Panc1 (cell line): Measurements from ENCODE around the gene TIGAR. TPM values are rescaled to one million over a fixed set of nuclear protein-coding genes. Genes with fewer than 3 reads are reported as not detected.

Source experiments
- ATAC-seq: fragments of 200-7000 bp; cut with Tn5 transposase; 2 replicates; pipeline ENCODE4 v1.9.1; 2020; ENCODE audit warnings: mild to moderate bottlenecking, moderate library complexity
- BruUV-seq: library from RNA; stranded (reverse); fragments of 400-500 nt; replicated peaks from 2 replicates; lab custom pipeline; 2021; lab: Mats Ljungman, UMichigan
- CTCF ChIA-PET: fragments of 300-600 bp; sonication (Branson Sonifier 250); formaldehyde crosslinking; loops from one replicate; lab custom pipeline; 2022; ENCODE audit warnings: antibody characterized with exemption; lab: Charles Lee
- POLR2A ChIA-PET: fragments of 300-600 bp; sonication (Branson Sonifier 250); formaldehyde crosslinking; loops from one replicate; lab custom pipeline; 2022; ENCODE audit warnings: antibody characterized with exemption; lab: Charles Lee
- DNase-seq: peaks from one replicate; pipeline ENCODE4 v3.0.0-alpha.2; 2010; ENCODE audit warnings: low read depth, low spot score
- H3K27ac ChIP-seq: 2 replicates; pipeline ENCODE4 v1.5.1; 2011; ENCODE audit warnings: mild to moderate bottlenecking, low read length, inconsistent platforms
- H3K27me3 ChIP-seq: fragments of 200-500 bp; sonication (Bioruptor generic); 2 replicates; pipeline ENCODE4 v1.6.0; 2014; ENCODE audit warnings: low read length, inconsistent platforms; ENCODE audit not compliant: control insufficient read depth, insufficient read depth
- H3K36me3 ChIP-seq: fragments of 200-500 bp; sonication (Bioruptor generic); 2 replicates; pipeline ENCODE4 v1.5.1; 2014; ENCODE audit warnings: inconsistent platforms, mild to moderate bottlenecking, low read length, moderate library complexity; ENCODE audit not compliant: control insufficient read depth, insufficient read depth
- H3K4me1 ChIP-seq: 2 replicates; pipeline ENCODE4 v1.5.1; 2011; ENCODE audit warnings: inconsistent platforms, mild to moderate bottlenecking, low read length, moderate library complexity; ENCODE audit not compliant: control insufficient read depth, insufficient read depth
- H3K4me3 ChIP-seq, 2 experiments: 2 replicates each; pipeline ENCODE4 v1.5.1; 2011 to 2012; ENCODE audit warnings: low read depth in 2 of 2, low read length in 2 of 2, mild to moderate bottlenecking in 2 of 2, inconsistent platforms in 1 of 2, moderate library complexity in 1 of 2
- H3K9me3 ChIP-seq: fragments of 200-500 bp; sonication (Bioruptor generic); 2 replicates; pipeline ENCODE4 v1.5.1; 2014; ENCODE audit warnings: low read depth, mild to moderate bottlenecking, inconsistent platforms, low read length, moderate library complexity; ENCODE audit not compliant: control insufficient read depth, insufficient read depth
- POLR2AphosphoS5 ChIP-seq: IDR thresholded peaks from 2 replicates; pipeline ENCODE4 v1.6.1; 2012; ENCODE audit warnings: mild to moderate bottlenecking, low read depth, low read length, moderate library complexity
- SIN3A ChIP-seq: IDR thresholded peaks from 2 replicates; pipeline ENCODE4 v1.6.1; 2012; ENCODE audit warnings: low read depth, mild to moderate bottlenecking, low read length, moderate library complexity, borderline replicate concordance; ENCODE audit not compliant: insufficient read depth
- TCF7L2 ChIP-seq: IDR thresholded peaks from 2 replicates; pipeline ENCODE4 v1.6.1; 2011; ENCODE audit warnings: mild to moderate bottlenecking, low read depth, low read length, inconsistent platforms
- in situ Hi-C: cut with HindIII; loops from 2 replicates; pipeline ENCODE4 v1.10.0; 2016; ENCODE audit warnings: low sequenced_read_pairs, low pct_unique_long_range_greater_than_20kb
- intact Hi-C: fragments of 100-400 bp; cut with micrococcal nuclease; formaldehyde crosslinking; loops from one replicate; pipeline ENCODE4 v1.10.0; 2022; ENCODE audit not compliant: unreplicated experiment
- total RNA-seq: library from RNA; stranded (reverse); gene quantifications from one replicate; pipeline ENCODE4 v1.2.1, GENCODE V29; 2021; ENCODE audit not compliant: unreplicated experiment
- TF ChIP-seq, protein P1 (sequence below): fragments of 450-650 bp; IDR thresholded peaks from 2 replicates; pipeline ENCODE4 v1.5.1; 2017; ENCODE audit warnings: mild to moderate bottlenecking
- TF ChIP-seq, protein P2 (sequence below), 2 experiments: IDR thresholded peaks; 2 replicates each; pipeline ENCODE4 v1.6.1; 2011 to 2012; ENCODE audit warnings: low read depth in 2 of 2, control low read depth in 1 of 2, low read length in 1 of 2, mild to moderate bottlenecking in 1 of 2, moderate library complexity in 1 of 2; ENCODE audit not compliant: insufficient read depth in 1 of 2

The TIGAR gene
- total RNA-seq, 1 experiment from 2014 or later = 17.4 TPM

DNA sequence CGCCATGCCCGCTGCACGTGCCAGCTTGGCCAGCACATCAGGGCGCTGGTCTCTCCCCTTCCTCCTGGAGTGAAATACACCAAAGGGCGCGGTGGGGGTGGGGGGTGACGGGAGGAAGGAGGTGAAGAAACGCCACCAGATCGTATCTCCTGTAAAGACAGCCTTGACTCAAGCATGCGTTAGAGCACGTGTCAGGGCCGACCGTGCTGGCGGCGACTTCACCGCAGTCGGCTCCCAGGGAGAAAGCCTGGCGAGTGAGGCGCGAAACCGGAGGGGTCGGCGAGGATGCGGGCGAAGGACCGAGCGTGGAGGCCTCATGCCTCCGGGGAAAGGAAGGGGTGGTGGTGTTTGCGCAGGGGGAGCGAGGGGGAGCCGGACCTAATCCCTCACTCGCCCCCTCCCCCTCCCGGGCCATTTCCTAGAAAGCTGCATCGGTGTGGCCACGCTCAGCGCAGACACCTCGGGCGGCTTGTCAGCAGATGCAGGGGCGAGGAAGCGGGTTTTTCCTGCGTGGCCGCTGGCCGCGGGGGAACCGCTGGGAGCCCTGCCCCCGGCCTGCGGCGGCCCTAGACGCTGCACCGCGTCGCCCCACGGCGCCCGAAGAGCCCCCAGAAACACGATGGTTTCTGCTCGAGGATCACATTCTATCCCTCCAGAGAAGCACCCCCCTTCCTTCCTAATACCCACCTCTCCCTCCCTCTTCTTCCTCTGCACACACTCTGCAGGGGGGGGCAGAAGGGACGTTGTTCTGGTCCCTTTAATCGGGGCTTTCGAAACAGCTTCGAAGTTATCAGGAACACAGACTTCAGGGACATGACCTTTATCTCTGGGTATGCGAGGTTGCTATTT lies 48.4 kb upstream of the TIGAR start:
- no peaks in the 10 kb centered on the region for H3K9me3 ChIP-seq
- H3K36me3 ChIP-seq = no peaks in the 10 kb centered on the region
- intact Hi-C loops = loop anchor here (10.0 kb wide), 3 partner anchors 168 to 278 kb away; no protein-coding TSS in a partner anchor
- ATAC-seq (no peak), DNase-seq (no peak)
- H3K27ac ChIP-seq = no peak overlapping the region
- peak overlapping the region in 1 of 2 experiments; percentile 8; a peak in 1 of 4 replicates for H3K4me3 ChIP-seq
- no peaks in the 10 kb centered on the region; the same call in 1 of the 2 replicates for H3K4me1 ChIP-seq
- no TSS peak for BruUV-seq
- H3K27me3 ChIP-seq = peaks cover 29% of the 10 kb centered on the region
- ChIA-PET POLR2A (interaction anchor here (0.8 kb wide), 1 partner anchor 148 kb away, joined by 15 read pairs; no protein-coding TSS in a partner anchor), CTCF (no interaction called here)
- TF ChIP-seq POLR2AphosphoS5 (no peak), SIN3A (no peak), TCF7L2 (no peak)
- TF ChIP-seq, protein P1, sequence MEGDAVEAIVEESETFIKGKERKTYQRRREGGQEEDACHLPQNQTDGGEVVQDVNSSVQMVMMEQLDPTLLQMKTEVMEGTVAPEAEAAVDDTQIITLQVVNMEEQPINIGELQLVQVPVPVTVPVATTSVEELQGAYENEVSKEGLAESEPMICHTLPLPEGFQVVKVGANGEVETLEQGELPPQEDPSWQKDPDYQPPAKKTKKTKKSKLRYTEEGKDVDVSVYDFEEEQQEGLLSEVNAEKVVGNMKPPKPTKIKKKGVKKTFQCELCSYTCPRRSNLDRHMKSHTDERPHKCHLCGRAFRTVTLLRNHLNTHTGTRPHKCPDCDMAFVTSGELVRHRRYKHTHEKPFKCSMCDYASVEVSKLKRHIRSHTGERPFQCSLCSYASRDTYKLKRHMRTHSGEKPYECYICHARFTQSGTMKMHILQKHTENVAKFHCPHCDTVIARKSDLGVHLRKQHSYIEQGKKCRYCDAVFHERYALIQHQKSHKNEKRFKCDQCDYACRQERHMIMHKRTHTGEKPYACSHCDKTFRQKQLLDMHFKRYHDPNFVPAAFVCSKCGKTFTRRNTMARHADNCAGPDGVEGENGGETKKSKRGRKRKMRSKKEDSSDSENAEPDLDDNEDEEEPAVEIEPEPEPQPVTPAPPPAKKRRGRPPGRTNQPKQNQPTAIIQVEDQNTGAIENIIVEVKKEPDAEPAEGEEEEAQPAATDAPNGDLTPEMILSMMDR = no peak
- TF ChIP-seq, protein P2, sequence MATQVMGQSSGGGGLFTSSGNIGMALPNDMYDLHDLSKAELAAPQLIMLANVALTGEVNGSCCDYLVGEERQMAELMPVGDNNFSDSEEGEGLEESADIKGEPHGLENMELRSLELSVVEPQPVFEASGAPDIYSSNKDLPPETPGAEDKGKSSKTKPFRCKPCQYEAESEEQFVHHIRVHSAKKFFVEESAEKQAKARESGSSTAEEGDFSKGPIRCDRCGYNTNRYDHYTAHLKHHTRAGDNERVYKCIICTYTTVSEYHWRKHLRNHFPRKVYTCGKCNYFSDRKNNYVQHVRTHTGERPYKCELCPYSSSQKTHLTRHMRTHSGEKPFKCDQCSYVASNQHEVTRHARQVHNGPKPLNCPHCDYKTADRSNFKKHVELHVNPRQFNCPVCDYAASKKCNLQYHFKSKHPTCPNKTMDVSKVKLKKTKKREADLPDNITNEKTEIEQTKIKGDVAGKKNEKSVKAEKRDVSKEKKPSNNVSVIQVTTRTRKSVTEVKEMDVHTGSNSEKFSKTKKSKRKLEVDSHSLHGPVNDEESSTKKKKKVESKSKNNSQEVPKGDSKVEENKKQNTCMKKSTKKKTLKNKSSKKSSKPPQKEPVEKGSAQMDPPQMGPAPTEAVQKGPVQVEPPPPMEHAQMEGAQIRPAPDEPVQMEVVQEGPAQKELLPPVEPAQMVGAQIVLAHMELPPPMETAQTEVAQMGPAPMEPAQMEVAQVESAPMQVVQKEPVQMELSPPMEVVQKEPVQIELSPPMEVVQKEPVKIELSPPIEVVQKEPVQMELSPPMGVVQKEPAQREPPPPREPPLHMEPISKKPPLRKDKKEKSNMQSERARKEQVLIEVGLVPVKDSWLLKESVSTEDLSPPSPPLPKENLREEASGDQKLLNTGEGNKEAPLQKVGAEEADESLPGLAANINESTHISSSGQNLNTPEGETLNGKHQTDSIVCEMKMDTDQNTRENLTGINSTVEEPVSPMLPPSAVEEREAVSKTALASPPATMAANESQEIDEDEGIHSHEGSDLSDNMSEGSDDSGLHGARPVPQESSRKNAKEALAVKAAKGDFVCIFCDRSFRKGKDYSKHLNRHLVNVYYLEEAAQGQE (IDR thresholded peaks at IDR 0.05; ENCODE audit: insufficient read depth in 1 of 2, low read depth in 2 of 2, low read length in 1 of 2) = no peak
- in situ Hi-C loops = no loop called here

DNA sequence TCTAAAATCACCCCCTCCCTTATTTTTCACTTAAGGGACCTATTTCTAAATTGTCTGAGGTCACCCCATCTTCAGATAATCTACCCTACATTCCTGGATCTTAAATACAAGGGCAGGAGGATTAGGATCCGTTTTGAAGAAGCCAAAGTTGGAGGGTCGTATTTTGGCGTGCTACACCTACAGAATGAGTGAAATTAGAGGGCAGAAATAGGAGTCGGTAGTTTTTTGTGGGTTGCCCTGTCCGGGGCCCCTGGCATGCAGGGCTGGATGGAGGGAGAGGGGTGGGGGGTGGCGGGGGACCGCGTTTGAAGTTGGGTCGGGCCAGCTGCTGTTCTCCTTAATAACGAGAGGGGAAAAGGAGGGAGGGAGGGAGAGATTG lies 47.8 kb upstream of the TIGAR start:
- no peaks in the 10 kb centered on the region; the same call in 1 of the 2 replicates for H3K4me1 ChIP-seq
- ATAC-seq = no peak
- no peaks in the 10 kb centered on the region for H3K9me3 ChIP-seq
- ChIA-PET CTCF (no interaction called here), POLR2A (interaction anchor here (0.7 kb wide), 1 partner anchor 387 kb away, joined by 4 read pairs; no protein-coding TSS in a partner anchor)
- no peak overlapping the region for H3K27ac ChIP-seq
- in situ Hi-C loops (no loop called here), intact Hi-C loops (loop anchor here (10.0 kb wide), 3 partner anchors 168 to 278 kb away; no protein-coding TSS in a partner anchor)
- BruUV-seq = no TSS peak
- DNase-seq = no peak
- TF ChIP-seq, protein P2 (IDR thresholded peaks at IDR 0.05; ENCODE audit: insufficient read depth in 1 of 2, low read depth in 2 of 2, low read length in 1 of 2) = no peak
- TF ChIP-seq, protein P1 = no peak
- no peak for TF ChIP-seq POLR2AphosphoS5
- no peak for TF ChIP-seq SIN3A
- TF ChIP-seq TCF7L2 = no peak
- peaks cover 23% of the 10 kb centered on the region for H3K27me3 ChIP-seq
- peak overlapping the region in 1 of 2 experiments; percentile 51; a peak in 2 of 4 replicates for H3K4me3 ChIP-seq
- H3K36me3 ChIP-seq = no peaks in the 10 kb centered on the region
